Measurements from ENCODE around the gene MAPRE2.

MAPRE2 gene

DNA sequence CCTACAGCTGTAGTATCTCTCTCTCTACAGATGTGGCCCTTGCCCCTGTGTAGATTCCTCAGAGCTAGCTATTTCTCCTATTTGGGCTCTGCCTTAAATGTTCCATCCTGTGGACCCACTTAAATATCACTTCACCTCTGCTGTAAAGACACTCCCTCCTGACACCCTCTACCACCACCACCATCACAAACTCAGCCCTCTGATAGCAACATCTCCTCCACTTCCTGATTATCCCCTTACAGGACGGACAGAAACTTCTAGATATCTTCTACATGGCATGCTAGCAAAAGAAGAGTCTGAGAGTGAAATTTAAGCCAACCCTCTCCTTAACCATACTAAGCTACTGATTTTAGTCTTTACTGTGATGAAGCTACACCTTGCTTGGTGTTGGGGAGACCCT, 3.2 kb upstream of the MAPRE2 start:
- no peak for DNase-seq (ENCODE audit: low spot score)

DNA sequence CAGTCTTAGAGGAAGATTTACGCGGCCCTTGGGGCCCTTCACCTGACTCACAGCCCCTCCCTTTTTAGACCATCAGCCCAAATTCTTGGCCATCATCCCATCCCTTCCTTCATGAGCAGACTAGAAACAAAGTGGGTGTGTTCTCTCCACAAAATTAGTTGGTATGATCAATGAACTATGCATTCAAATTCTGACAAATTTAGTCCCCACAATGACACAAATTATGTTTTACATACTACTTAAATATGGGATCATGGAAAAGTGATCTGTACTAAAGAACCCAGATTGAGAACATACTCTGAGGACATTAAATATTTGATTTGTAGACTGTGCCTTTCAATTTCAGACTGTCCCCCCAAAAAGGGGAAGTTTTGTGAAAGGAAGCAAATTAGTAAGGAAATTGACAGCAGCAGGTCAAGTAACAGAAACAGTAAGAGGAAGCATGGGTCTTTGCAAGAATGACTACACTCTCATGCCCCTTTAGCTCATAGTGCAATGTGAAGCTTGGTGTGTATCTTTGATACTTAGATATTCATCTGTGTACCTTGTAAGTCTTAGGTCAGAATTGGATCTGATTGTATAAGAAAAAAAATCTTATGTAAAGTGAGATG, 2.2 kb upstream of the MAPRE2 start:
- no peak for DNase-seq (ENCODE audit: low spot score)

DNA sequence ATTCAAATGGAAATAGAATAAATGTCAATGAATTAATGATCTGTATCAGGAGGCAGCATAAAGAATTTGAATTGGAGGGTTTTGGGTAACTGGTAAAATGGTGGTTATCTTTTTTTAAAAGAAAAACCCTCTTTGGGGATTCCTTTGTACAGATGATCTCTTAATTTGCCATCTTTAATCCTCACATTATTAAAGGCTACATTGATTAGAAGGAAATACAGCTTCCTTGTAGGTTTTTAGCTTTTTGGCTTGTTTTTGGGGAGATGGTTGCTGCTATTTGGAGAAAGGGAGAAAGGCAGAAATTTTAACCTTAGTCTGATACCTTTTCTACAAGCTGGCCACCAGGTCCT, 600 bp upstream of the MAPRE2 start:
- DNase-seq (ENCODE audit: low spot score), result no peak

DNA sequence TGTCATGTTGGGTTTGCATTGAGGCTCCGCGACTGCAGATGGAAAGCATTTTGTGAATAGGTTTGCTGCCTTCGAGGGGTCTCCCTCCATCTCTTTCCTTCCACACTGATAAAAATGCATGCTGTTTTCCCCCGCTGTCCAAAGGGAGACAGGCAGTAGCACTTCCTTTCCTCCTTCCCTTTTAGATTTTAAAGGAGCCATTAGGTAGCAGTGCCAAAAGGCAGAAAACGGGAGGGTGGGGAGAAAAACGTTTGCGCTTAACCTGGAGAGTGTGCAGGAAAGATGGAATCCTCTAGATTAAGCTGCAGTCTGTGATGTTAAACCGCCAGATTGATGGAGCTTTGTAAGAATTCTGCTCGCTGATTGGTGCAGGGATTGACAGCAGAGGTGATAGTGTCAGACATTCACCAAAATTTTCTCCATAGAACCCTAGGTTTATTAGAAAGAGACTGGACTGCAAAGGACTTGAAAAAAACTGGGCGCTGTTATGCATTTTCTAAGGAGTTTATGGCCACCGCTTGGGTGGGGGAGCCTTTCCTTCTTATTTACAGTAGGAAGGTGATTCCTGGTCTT, 688 bp downstream of the MAPRE2 start:
- DNase-seq (ENCODE audit: low spot score), result peak; percentile 8

DNA sequence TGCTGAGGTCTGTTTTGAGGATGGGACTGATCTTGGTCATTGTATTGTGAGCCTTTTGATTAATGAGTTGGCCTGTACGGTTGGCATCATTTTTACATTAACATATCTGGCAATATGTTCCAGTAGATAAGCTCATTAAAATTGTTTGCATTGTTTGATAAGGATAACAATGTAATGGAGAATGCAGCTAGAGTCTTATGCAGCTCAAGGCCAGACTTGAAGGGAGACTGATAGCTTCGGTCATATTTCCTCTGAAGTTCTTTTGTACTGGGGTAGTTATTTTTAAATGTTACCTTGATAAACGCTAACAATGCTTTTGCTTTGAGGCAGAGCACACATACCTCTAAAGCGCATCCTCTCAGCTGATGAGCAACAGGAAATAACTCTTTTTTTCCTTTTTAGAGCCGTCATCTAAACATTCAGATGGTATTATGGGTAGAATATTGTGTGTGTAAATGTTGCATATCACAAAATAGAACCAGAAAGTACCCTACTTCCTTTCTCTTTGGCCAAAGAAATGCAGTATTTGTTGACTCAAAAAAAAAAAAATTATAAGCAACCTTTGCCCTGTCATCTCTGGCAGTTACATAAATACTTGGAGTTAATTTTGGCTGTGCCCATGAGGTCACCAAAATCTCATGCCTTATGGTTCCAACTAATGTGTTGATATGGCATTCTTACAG, 1.3 kb downstream of the MAPRE2 start:
- DNase-seq (ENCODE audit: low spot score), result no peak

DNA sequence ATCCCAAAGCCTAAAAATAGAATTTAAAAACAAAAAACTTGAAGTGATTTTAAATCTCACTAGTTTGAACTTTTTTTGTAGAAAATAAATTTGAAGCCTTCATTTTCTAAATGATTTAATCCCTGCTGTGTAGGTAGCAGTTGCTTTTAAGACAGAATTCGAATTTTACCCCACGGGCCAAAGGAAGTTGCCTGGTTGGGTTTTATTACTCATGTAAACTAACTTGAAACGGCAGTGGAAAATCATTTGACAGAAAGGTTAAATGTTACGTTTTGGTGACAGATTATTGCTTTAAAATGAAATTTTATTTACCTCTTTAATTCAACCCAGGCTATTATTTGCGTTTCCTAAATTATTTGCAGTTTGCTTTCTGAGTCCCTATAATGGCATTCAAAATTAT, 2.0 kb downstream of the MAPRE2 start:
- DNase-seq (ENCODE audit: low spot score), result no peak

DNA sequence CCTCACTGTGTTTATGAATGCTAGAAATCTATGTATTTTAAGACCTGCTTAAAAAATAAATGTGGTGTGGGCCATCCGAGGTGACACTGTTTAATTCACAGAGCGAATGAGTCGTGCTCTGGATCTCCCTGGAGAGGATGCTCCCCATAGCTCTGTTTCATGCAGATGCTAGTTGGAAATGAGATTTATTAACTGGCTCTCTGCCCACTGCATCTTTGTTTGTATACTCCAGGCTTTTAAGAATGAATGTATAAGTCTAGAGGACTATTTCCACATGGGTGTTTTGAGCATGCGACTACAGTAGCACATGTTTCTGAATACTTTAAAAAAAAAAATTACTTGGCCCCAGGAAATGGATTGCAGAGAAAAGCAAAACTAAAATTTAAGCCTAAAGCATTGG, 3.9 kb downstream of the MAPRE2 start:
- no peak for DNase-seq (ENCODE audit: low spot score)

DNA sequence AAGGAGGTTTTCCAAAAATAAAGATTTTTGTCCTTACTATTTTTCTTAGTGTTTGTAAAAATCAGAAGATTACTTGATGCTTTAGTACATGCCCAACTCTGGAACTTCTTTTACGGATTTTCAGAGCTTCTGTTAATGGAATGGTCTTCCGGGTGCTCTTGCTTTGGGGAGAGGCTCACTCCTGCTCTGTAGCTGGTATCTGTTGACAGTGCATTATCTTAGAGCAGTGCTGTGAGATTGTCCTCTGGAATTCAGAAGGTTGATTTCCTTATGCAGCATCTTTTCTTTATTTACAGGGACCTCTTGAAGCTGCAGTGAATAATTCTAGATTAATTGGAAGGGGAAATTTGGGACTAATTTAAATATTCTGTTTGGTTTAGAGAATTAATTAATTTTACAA, 4.6 kb downstream of the MAPRE2 start:
- DNase-seq (ENCODE audit: low spot score), result no peak

DNA sequence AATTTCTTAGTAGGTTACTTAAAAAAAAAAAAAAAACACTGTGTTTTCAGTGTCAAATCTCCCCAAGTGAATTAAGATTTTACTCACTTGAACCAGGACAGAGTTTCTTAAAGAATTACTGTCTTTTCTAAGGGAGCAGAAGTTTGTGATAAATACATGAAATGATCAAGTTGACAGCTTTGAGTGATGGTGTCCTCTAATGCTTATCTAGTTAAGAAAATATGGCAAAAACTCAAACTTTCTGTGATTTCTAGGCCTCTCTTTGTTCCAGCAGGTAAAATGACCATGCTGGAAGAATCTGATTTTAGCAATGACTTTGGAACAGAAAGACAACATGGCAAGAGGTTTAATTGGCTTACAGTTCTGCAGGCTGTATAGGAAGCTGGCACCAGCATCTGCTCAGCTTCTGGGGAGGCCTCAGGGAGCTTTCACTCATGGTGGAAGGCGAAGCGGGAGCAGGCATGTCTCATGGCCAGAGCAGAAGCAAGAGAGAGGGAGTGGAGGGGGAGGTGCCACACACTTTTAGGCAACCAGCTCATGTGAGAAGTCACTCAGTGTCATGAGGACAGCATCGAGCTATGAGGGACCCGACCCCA, 6.6 kb downstream of the MAPRE2 start:
- DNase-seq (ENCODE audit: low spot score), result no peak

DNA sequence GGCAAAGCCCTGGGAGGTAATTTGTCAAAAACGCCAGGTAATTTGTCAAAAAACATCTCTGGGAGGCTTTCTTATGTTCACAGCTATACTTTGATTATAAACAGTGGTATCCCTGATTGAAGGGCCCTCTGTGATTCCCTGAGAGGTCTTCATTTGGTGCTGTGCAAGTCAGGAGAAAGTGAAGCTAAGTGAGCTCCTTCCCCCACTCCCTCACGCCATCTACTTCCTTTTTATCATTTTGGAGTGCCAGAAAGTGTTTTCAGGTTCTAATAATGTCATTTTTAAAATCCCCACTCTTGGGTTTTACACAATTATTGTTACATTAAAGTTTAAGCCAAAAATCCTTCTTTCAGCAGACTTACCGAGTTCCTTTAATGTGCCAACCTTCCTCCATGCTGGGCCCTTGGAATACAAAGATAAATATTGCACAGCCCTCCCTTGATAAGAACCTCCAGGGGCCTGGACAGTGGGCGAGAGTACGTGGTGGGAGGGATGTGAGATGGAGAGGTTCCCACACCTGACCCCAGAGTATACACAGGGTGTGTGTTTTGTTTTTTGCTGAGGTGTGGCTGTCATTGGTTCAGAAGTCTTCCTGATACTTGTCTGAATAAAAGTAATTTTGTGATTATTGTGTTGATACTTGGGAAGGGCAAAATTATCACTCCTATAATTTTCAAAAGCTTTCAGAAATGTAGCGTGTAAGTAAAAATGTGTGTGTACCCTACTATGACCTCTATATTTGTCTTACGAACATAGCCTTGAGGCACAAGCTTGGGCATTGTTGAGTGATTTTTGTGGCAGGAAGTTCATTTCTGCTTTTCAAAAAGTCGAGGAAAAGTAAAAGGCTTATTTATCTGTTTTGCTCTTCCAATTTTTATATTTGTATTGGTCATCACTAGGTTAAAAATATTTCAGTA, 8.2 kb downstream of the MAPRE2 start:
- DNase-seq (ENCODE audit: low spot score), result no peak

DNA sequence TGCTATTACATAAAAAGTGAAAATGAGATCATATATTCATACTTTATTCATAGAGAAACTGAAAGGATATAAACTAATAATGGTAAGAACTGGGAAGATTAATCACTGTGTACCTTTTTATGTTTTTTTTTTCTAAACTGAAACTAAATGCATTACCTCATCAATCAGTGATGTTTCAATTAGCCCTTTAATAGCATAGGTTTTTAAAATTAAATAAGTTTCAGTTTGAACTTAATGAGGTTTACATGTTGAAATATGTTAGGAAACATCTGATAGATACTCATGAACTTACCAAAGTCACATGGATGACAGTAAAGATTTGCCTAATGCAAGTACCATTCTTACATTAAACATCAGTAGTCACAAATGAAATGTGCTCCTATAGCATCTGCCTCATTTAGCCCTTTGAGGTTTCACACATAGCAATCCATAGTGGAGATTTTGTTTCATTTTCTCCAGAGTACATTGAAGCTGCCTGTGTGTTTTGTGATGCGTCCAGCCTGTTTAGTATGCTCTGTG, 8.9 kb downstream of the MAPRE2 start:
- no peak for DNase-seq (ENCODE audit: low spot score)

DNA sequence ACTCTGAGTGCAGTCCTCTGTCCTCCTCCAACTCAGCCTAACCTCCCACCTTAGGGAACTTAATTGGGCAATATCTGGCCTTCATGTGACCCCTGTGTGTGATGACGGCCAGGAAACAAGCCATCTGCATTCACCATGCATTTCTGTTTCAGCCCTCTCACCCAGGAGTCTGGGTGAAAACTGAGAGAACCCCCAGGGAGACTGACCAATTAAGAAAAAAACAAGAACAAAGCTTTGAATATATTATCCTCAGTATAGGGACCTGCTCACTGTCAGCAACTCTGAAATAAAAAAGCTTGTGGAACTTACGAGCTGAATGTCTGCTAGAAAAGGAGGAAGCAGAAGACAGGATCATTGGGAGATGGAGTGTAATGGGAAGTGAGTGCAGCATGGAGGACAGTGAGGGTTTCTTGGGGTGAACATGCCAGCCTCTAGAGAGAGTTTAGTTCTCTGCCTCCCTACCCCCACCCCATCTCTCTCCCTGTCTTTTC, 9.5 kb downstream of the MAPRE2 start:
- no peak for DNase-seq (ENCODE audit: low spot score)

DNA sequence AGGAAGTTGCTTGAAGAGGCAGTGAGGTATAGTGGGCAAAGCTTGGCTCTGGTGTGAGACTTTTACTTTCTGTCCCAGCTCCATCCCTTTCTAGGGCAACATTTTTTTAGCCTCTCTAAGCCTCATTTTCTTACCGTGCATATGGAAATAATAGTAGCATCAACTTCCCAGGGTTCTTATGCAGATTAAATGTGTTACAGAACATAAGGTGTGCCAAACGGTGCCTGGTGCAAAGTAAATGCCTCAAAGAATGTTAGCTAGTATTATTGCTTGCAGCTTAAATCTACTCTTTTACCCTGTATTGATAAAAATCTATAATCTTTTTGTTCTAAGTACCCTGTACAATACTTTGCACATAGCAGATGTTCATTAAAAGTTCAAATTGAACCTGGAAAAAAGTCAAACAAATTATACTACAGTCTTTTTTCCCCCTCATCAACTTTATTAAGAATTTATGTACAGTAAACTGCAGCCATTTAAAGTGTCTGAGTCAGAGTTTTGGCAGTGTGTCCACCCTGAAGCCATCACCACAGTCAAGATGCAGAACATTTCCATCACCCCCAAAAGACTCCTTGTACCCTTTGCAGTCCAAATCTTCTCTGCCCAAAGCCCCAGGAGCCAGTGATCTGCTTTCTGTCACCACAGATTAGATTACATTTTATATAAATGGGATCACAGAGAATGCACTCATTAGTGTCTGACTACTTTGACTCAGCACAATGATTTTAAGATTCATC, 10.6 kb downstream of the MAPRE2 start:
- DNase-seq (ENCODE audit: low spot score), result no peak

DNA sequence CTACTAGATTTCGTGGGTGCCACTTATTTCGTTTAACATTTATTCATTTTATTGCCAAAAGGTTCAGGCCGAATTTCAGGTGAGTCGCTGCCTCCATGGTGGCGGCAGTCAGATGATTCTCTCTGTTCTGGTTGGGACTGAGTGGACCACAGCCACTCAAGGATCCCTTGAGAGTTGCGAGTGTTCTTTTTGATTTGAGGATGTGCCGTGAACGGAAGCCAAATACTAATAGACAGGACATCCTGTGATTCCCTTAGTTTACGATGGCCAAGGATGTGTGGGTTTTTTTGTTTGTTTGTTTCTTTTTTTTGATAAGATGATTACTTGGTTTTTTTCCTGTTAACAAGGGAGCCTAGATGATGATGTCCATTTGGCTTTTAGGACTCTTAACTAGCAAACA, 13.2 kb downstream of the MAPRE2 start:
- DNase-seq (ENCODE audit: low spot score), result no peak

DNA sequence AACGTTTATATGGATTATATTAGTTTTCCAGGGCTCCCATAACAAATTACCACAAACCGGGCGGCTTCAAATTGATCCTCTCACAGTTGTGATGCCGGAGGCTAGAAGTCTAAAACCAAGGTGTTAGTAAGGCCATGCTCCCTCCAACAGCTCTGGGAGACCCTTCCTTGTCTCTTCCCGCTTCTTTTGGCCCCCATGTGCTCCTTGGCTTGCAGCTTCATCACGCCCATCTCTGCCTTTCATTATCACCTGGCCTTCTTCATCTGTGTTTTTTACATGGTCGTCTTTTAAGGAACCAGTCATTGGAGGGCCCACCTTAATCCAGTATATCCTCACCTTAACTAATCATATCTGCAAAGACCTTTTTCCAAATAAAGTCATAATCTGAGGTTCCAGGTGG, 13.9 kb downstream of the MAPRE2 start:
- DNase-seq (ENCODE audit: low spot score), result no peak

DNA sequence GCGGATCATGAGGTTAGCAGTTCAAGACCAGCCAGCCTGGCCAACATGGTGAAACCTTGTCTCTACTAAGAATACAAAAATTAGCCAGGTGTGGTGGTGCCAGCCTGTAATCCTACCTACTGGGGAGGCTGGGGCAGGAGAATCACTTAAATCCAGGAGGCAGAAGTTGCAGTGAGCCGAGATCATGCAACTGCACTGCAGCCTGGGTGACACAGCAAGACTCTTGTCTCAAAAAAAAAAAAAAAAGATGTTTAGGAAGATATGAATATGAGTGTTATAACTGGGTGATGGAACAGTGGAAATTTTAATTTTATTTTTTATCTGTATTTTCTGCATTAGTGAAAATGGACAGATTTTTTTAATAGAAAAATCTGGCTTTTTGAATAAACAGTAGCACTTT, 14.5 kb downstream of the MAPRE2 start:
- no peak for DNase-seq (ENCODE audit: low spot score)

DNA sequence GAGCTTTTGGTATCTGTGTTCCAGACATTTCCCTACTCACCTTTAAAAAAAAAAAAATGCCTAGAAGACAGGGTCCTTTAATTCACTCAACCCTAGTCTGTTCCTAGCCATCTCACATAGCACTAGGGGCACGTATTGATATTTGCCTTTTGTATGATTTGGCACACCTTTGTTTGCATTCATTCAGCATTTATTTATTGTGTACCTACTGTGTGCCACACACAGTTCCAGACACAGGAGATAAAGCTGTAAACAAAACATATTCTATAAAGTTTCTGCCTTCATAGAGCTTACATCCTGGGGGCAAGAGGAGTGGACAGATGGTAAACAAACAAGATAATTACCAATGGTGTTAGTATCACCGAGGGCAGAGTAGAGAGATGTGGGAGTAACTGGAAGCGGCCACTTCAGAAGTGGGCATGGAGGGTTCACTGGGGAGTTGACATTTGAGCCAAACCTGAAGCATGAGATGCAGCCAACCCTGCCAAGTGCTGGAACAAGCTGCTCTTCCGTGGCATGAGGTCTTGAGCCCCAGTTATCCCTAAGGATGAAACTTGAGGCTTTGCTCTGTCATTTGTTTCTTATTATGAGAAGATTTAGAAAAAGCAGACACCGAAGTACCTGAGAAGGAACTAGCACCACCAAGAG, 18.2 kb downstream of the MAPRE2 start:
- no peak for DNase-seq (ENCODE audit: low spot score)

DNA sequence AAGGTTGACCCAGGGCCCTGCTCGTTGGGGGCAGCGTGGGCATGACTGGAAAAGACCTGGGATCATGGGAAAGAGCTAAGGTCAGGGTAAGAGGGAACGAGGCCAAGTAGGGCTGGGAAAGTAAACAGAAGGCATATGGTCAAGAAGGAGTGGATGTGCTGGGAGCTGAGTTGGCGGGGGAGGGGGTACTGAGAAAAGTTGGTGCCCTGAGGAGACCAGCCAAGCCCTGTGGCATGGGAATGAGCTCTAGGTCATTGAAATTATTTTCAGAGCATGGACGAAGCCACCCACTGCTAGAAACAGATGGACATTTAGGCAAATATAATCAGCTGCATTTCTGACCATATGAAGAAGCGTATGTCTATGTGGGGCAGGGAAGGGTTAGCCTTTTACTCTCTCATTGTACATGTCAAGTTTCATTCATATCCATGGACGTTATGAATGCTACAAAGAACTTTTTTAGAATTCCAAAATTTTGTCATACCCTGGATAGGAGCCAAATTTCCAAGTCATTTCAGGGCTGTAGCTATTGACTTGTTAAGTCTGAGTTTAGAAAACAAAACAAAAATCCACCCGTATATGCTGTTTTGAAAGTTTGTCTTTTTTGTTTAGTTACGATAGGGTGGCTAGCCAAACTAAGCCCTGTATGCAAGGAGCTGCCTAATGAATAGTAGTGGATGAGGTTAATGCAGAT, 19.1 kb downstream of the MAPRE2 start:
- no peak for DNase-seq (ENCODE audit: low spot score)

DNA sequence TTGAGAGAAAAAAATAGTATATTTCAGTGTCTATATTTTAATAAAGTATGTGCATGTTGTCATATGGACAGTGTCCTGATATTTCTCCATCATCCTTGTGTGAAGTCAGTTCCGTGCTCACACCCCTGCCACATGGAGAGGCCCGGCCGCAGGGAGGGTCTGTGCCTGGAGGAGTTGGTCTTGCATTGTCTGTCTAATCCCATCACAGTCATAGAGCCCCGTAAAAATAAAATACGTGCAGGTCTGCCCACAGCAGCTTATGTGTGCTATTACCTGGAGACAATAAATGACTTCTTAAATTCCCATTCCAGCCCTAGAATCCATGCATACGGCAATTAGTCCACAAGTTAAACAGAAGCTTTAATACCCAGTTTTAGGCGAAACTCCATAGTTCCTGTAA, 20.1 kb downstream of the MAPRE2 start:
- DNase-seq (ENCODE audit: low spot score), result no peak

DNA sequence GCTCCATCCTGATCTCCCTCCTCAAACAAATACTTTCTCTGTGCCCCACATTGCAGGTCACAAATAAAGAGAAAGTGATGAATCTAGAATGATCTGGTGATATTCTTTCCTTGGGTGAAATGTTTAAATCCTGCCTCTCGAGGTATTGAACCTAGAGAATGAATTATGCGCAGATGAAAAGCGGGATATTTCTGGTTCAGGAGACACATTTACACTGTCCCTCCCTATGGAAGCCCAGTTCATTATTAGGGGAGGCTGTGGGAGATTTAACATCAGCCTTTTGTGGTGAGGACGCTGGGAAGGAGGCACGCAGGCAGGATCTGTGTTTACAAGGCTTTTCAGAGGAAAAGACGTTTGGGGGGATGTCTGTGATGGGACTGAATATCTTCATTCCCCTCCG, 20.6 kb downstream of the MAPRE2 start:
- DNase-seq (ENCODE audit: low spot score), result no peak

All from kidney tubule cell (primary cell).